Measurements from ENCODE around the gene MDM4. TPM values are rescaled to one million over a fixed set of nuclear protein-coding genes. Genes with fewer than 3 reads are reported as not detected.
"Not testable (repeated sequence)": the region's sequence is repeated elsewhere in the genome, so short reads cannot be mapped to it uniquely, and the experiment has no call there.

The MDM4 gene
- total RNA-seq, 1 donor from 2014 or later = 154 TPM

DNA sequence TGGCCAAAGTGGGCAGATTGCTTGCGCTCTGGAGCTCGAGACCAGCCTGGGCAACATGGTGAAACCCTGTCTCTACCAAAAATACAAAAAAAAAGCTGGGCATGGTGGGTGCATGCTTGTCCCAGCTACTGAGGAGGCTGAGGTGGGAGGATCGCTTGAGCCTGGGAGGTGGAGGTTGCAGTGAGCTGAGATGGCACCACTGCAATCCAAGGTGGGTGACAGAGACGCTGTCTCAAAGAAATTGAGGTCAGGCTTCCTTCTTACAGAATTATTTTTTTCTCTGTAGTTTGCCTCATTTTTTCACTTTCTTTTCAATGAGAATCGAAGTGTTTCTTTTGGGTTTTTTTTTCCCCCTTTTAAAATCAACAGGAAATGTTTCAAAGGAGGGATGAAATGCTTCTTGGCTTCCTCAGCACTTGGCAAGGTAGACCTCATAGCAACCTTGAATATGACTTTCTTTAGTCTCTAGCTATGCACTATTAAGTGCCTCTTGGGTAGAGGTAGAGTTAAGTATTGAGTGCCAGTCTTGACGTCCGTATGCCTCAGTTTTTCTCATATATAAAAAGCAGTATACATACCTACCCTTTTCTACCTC, 40.3 kb downstream of the MDM4 start:
- no peaks in the 10 kb centered on the region for H3K27me3 Mint-ChIP-seq (ENCODE audit: low read depth)
- DNase-seq (ENCODE audit: low spot score in 2 of 2, unreplicated experiment in 2 of 2) = no peak
- H3K4me1 Mint-ChIP-seq = peaks cover 28% of the 10 kb centered on the region
- no peaks in the 10 kb centered on the region for H3K9me3 Mint-ChIP-seq
- peak overlapping the region; percentile 2 for H3K27ac Mint-ChIP-seq
- no peak overlapping the region for H3K4me3 Mint-ChIP-seq
- TF ChIP-seq, protein P1, sequence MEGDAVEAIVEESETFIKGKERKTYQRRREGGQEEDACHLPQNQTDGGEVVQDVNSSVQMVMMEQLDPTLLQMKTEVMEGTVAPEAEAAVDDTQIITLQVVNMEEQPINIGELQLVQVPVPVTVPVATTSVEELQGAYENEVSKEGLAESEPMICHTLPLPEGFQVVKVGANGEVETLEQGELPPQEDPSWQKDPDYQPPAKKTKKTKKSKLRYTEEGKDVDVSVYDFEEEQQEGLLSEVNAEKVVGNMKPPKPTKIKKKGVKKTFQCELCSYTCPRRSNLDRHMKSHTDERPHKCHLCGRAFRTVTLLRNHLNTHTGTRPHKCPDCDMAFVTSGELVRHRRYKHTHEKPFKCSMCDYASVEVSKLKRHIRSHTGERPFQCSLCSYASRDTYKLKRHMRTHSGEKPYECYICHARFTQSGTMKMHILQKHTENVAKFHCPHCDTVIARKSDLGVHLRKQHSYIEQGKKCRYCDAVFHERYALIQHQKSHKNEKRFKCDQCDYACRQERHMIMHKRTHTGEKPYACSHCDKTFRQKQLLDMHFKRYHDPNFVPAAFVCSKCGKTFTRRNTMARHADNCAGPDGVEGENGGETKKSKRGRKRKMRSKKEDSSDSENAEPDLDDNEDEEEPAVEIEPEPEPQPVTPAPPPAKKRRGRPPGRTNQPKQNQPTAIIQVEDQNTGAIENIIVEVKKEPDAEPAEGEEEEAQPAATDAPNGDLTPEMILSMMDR (IDR thresholded peaks at IDR 0.05; ENCODE audit: unreplicated experiment) = no peak
- H3K36me3 Mint-ChIP-seq = peaks cover 10% of the 10 kb centered on the region

DNA sequence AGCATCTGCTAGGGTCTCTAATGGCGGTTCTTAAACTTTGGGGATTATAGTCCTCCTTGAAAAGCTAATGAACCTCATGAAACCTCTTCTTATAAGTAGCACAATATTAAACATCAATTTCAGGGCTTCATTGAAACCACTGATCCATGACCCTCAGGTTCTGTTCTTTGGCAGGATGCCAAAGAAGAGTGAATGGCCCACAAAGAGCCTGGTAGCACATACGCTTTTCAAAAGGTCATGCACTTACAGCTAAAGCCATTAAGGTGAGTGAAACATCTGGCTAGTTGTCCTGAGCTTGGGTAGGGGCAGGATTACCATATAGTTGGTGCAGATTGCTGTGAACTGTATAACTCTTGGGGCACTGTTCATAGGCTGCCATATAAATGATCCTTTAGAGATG, 42.3 kb downstream of the MDM4 start:
- Mint-ChIP-seq H3K36me3 (peaks cover 7% of the 10 kb centered on the region), H3K4me3 (no peak overlapping the region), H3K4me1 (peaks cover 22% of the 10 kb centered on the region), H3K9me3 (no peaks in the 10 kb centered on the region), H3K27ac (no peak overlapping the region), H3K27me3 (ENCODE audit: low read depth) (no peaks in the 10 kb centered on the region)
- DNase-seq (ENCODE audit: low spot score in 2 of 2, unreplicated experiment in 2 of 2) = no peak
- TF ChIP-seq, protein P1 (IDR thresholded peaks at IDR 0.05; ENCODE audit: unreplicated experiment) = no peak

DNA sequence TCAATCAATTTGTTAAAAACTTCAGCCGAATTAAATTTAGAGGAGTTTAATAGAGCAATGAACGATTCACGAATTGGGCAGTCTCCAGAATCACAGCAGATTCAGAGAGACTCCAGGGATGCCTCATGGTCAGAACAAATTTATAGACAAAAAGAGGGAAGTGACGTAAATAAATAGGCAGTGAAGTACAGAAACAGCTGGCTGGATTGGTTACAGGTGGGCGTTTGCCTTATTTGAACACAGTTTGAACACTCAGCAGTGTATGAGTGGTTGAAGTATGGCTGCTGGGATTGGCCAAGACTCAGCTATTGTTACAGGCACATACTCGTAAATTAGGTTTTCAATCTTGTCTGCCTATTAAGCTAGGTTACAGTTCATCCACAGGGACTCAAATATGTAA, 43.8 kb downstream of the MDM4 start:
- not testable (repeated sequence) for H3K36me3 Mint-ChIP-seq, H3K9me3 Mint-ChIP-seq, H3K27ac Mint-ChIP-seq

DNA sequence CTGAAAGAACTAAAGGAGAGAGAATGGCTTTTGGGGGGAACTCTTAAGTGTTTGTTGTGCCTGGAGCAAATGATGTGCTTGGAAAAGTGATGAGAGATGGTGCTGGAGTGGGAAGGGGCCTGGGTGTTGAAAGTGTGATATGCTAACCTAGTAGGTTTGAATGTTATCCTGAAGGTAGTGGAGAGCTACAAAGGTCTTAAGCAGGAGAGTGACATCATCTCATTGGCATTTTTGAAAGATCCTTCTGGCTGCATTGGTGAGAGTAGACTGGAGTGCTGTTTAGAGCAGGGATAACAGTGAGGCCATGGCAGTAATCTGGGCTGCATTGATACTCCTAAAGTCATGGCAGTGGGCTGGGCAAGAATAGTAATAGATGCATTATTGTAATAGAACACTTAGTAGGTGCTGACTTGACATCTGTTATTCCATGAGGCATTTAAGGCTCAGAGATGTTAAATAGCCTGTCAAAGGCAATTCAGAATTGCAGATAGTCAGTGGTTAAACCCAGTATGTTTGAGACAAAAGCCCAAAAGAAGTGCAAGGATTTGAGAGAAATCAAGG, 44.5 kb downstream of the MDM4 start:
- H3K4me1 Mint-ChIP-seq = peaks cover 23% of the 10 kb centered on the region
- peaks cover 7% of the 10 kb centered on the region for H3K36me3 Mint-ChIP-seq
- TF ChIP-seq, protein P1 (IDR thresholded peaks at IDR 0.05; ENCODE audit: unreplicated experiment) = no peak
- H3K9me3 Mint-ChIP-seq = no peaks in the 10 kb centered on the region
- H3K27ac Mint-ChIP-seq = no peak overlapping the region
- no peak overlapping the region for H3K4me3 Mint-ChIP-seq
- no peaks in the 10 kb centered on the region for H3K27me3 Mint-ChIP-seq (ENCODE audit: low read depth)
- DNase-seq (ENCODE audit: low spot score in 2 of 2, unreplicated experiment in 2 of 2) = no peak

More for the DNA sequence above, 43.8 kb downstream of the MDM4 start:
- DNase-seq (ENCODE audit: low spot score in 2 of 2, unreplicated experiment in 2 of 2); H3K4me3 Mint-ChIP-seq; H3K27me3 Mint-ChIP-seq (ENCODE audit: low read depth): not testable (repeated sequence)
- peaks cover 18% of the 10 kb centered on the region for H3K4me1 Mint-ChIP-seq

DNA sequence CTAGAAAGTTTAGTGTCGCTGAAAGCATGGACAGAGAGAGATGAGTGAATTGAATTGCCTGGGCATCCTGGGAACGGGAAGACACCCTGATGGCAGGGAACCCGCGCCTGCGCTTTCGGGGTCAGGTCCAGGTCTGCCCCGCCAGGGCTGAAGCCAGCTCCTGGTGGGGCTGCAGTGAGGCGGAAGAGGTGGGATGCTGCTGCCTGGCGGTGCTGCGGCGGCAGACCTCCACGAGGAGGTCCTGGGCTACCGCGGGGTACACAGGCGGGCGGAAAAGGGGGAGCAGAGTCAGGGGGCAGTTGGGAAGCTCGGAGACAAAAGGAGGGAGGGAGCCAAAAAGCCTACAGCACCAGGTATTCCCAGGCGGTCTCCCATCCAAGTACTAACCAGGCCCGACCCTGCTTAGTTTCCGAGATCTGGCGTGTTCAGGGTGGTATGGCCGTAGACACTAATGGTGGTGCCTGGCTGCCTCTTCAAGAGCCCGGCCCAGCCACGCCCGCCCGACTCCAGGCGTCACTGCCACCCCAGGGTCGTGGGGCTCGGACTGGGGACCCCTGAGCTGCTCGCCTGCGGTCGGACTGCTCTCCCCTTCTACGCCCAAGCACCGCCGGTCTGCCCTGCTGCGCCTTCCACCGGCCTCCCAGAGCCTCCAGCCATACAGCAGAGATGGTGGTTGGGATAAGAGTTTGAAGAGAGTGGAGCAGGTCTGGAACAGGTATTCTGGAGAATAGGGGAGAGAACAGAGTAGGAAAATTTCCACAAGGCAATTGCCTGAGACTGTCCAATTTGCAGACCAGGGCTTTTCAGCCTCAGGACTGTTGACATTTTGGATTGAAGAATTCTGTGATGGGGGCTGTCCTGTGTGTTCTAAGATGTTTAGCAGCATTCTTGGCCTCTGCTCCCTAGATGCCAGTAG, 46.1 kb downstream of the MDM4 start:
- H3K9me3 Mint-ChIP-seq = no peaks in the 10 kb centered on the region
- no peak overlapping the region for H3K27ac Mint-ChIP-seq
- H3K4me1 Mint-ChIP-seq = peaks cover 31% of the 10 kb centered on the region
- no peak for DNase-seq (ENCODE audit: low spot score in 2 of 2, unreplicated experiment in 2 of 2)
- TF ChIP-seq, protein P1 (IDR thresholded peaks at IDR 0.05; ENCODE audit: unreplicated experiment) = no peak
- H3K27me3 Mint-ChIP-seq (ENCODE audit: low read depth) = no peaks in the 10 kb centered on the region
- peaks cover 5% of the 10 kb centered on the region for H3K36me3 Mint-ChIP-seq
- H3K4me3 Mint-ChIP-seq = no peak overlapping the region

DNA sequence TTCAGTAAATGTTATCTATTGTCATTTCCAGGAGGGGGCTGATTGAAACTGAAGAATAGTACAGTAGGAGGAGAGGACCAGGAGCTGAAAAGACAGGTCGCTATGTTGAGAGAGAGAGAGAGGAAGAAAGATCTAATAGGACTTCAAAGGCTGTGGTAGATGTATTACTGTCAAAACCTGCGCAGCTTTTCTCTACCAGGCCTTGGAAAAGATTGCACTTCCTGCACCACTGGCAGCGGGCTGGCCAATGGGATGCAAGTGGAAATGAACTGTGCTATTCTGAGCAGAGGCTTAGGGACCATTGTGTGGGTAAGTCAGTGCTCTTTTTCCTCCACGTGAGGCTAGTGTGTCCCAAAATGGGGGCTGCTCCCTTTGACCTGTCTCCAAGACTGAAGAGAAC, 47.1 kb downstream of the MDM4 start:
- TF ChIP-seq, protein P1 (IDR thresholded peaks at IDR 0.05; ENCODE audit: unreplicated experiment) = no peak
- no peaks in the 10 kb centered on the region for H3K27me3 Mint-ChIP-seq (ENCODE audit: low read depth)
- H3K9me3 Mint-ChIP-seq = no peaks in the 10 kb centered on the region
- no peak overlapping the region for H3K27ac Mint-ChIP-seq
- H3K4me1 Mint-ChIP-seq = peaks cover 31% of the 10 kb centered on the region
- peaks cover 5% of the 10 kb centered on the region for H3K36me3 Mint-ChIP-seq
- no peak overlapping the region for H3K4me3 Mint-ChIP-seq
- no peak for DNase-seq (ENCODE audit: low spot score in 2 of 2, unreplicated experiment in 2 of 2)

Measured in mesothelial cell of epicardium (in vitro differentiated cells).